Stimulated activated naive B cell treated with anti-CD40 and anti-IgM and Interleukin-4, amounts not matched to agents 10 μg/mL and 1 μg/mL and 100 μg/mL, for 72 hours (primary cell): ENCODE data around the gene SLF1.
"Not testable (repeated sequence)": the region's sequence is repeated elsewhere in the genome, so short reads cannot be mapped to it uniquely, and the experiment has no call there.

Experiments used
- ATAC-seq, 2 donors: fragments of 150-1000 bp; cut with Tn5 transposase; replicated peaks; 2 replicates each; pipeline ENCODE4 v1.10.0; 2021; ENCODE audit warnings: moderate library complexity in 1 of 2
- DNase-seq: peaks from one replicate; pipeline ENCODE4 v3.0.0; 2021
- H3K27ac Mint-ChIP-seq: one replicate; pipeline ENCODE4 v1.8.0; 2022; ENCODE audit warnings: mild to moderate bottlenecking, mixed read lengths
- H3K27me3 Mint-ChIP-seq, 2 donors: one replicate each; pipeline ENCODE4 v1.8.0; 2022; ENCODE audit warnings: mixed read lengths in 2 of 2
- H3K36me3 Mint-ChIP-seq, 2 donors: one replicate each; pipeline ENCODE4 v1.8.0; 2022; ENCODE audit warnings: mixed read lengths in 2 of 2, mild to moderate bottlenecking in 1 of 2
- H3K4me1 Mint-ChIP-seq, 2 donors: one replicate each; pipeline ENCODE4 v1.8.0; 2022; ENCODE audit warnings: mixed read lengths in 2 of 2, mild to moderate bottlenecking in 1 of 2
- H3K4me3 Mint-ChIP-seq, 2 donors: one replicate each; pipeline ENCODE4 v1.8.0; 2022; ENCODE audit warnings: mild to moderate bottlenecking in 2 of 2, mixed read lengths in 2 of 2, moderate library complexity in 1 of 2
- H3K9me3 Mint-ChIP-seq, 2 donors: one replicate each; pipeline ENCODE4 v1.8.0; 2022; ENCODE audit warnings: mixed read lengths in 2 of 2, mild to moderate bottlenecking in 1 of 2

Gene SLF1

DNA sequence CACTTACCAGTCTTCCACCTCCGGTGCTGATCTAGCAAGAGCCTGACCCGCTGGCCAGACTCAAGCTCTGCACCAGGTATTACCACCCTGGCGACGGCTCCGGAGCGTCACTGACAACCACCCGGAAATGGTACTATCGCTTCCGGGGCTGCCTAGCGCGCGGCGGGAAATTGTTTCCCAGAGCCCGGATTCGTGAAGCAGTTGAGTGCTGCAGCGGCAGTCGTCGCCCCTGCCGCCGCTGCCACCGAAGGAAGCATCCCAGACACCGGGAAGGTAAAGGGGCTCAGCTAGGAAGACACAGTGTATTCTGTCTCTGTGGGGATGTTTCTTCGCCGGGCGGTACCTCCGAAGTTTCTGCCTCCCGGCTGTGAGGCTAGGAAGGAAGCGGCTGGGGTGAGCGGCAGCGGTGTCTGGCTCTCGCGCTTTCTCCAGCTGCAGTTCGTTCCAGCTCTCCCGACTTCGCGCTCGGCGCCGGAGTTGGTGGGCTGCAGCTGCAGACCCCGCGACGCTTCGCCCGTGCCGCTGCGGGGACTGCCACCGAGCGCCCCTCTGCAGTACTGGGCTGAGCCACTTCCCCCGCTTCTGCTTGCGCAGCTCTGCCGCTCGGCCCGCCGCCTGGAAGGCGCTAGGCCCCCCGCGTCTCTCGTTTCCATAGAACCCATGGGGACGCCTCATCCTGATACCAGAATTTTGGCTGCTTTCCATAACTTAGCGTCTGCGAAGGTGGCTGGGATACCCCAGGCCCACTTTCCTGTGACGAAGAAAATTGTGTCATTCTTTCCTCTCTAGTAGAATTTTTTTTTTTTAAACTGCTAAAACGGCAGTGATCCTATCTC lies at the start of gene SLF1, which contains the start of gene KIAA0825:
TSS of gene SLF1 (plus strand) at position 177 of the 836 bp plus-strand sequence. CDS start 10,142 bp downstream, outside the sequence.
TSS of gene KIAA0825 (minus strand) at position 112 of the 836 bp plus-strand sequence. CDS start 81,478 bp downstream, outside the sequence.
- H3K36me3 Mint-ChIP-seq = peaks cover 0 to 1% of the 10 kb centered on the region in 2 donors
- peak within 1 kb of the TSS; percentile 94 to 97 for H3K4me3 Mint-ChIP-seq
- peak; percentile 85 for DNase-seq
- H3K9me3 Mint-ChIP-seq = no peaks in the 10 kb centered on the region
- ATAC-seq = peak; percentile 97
- peaks cover 13 to 28% of the 10 kb centered on the region in 2 donors for H3K4me1 Mint-ChIP-seq
- peak within 1 kb of the TSS; percentile 90 for H3K27ac Mint-ChIP-seq
- H3K27me3 Mint-ChIP-seq = no peaks in the 10 kb centered on the region

DNA sequence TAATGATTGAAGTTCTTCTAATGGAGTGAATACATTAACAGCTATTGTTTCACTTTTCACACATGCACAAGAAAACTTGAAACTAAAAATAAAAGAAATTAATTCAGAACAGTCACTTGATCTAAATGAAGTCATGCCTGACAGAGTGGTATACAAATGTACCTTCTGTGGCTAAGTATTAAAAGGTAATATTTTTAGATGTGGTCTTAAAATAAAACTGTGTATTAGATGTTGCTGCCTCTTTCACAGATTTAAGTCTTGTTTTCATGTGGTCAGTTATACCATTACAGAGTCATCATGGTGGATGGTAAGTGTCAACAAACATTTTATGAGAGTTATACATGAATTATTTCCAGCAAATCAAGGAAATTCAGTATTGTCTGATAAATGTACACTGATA lies 47.1 kb upstream of the SLF1 start:
- H3K4me3 Mint-ChIP-seq = no peak overlapping the region
- H3K27ac Mint-ChIP-seq = no peak overlapping the region
- H3K4me1 Mint-ChIP-seq = no peaks in the 10 kb centered on the region
- H3K27me3 Mint-ChIP-seq = no peaks in the 10 kb centered on the region
- DNase-seq = no peak
- H3K36me3 Mint-ChIP-seq = no peaks in the 10 kb centered on the region
- H3K9me3 Mint-ChIP-seq = no peaks in the 10 kb centered on the region
- no peak for ATAC-seq

DNA sequence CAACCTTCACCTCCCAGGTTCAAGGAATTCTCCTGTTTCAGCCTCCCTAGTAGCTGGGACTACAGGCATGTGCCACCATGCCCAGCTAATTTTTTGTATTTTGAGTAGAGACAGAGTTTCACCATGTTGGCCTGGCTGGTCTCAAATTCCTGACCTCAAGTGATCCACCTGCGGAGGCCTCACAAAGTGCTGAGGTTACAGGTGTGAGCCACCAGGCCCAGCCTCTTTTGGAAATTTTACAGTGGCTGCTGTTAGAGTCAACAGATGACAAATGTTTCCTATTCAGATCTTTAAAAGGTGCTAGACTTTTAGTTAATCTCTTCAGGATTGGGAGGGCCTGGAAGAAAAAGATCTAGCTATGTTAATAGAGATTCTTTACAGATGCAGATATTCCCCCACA lies 45.1 kb upstream of the SLF1 start:
- H3K9me3 Mint-ChIP-seq, DNase-seq, ATAC-seq, H3K36me3 Mint-ChIP-seq, H3K4me3 Mint-ChIP-seq, H3K4me1 Mint-ChIP-seq, H3K27me3 Mint-ChIP-seq, H3K27ac Mint-ChIP-seq: not testable (repeated sequence)

DNA sequence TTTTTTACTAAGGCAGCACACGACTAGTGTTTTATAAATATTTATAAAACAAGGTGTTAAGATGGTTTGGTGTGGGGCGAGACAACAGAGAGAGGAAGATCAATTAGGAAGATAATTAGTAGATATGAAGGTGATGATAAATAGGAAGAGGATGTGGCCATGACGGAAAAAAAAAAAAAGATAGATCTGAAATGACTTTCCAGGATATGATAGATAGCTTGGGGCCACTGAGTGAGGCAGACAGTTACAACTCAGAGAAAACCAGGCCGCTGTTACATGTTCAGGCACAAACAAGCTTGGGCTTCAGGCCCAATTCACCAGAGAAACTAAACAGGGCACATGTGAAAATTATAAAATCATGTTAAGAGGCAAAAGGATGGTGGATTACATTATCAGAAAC lies 43.3 kb upstream of the SLF1 start:
- DNase-seq = no peak
- Mint-ChIP-seq H3K9me3 (no peaks in the 10 kb centered on the region), H3K27ac (no peak overlapping the region), H3K4me1 (peaks cover 4 to 13% of the 10 kb centered on the region in 2 donors), H3K4me3 (no peak overlapping the region), H3K36me3 (no peaks in the 10 kb centered on the region), H3K27me3 (no peaks in the 10 kb centered on the region)
- no peak for ATAC-seq

DNA sequence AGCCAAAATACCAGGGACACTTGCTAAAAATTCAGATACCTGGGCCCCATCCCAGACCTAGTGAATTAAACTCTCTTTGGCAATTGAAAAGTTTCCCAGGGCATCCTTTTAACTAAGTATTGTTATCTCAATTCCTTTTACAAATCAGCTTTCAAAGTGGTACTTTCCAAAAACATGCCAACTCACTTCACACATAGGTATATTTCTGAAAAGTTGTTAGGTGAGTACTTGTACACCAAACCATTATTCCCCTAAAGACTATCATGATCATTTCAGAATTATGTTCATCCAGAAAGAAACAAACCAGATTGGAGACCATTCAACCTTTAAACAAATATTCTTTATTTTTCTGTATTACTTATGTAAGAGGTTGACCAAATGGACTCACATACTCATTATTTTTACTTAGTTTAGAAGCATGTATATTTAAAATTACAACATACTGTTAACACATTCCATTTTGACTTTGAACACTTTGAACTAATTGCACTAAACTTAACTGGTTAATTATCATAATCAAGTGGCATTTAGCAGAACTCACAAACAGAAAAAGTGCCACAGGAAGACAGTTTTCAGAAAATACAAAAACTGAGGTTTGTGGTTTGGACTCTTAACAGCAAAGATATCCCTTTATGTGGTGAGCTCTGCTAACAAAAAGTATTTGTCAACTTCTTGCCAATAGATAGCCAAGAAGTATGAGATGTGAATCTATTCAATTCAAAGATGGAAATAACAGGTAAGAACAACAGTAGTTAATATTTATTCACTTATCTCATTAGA lies 40.8 kb upstream of the SLF1 start:
- H3K36me3 Mint-ChIP-seq = no peaks in the 10 kb centered on the region
- no peaks in the 10 kb centered on the region for H3K27me3 Mint-ChIP-seq
- ATAC-seq (peak in 1 of 2 donors; percentile 39), DNase-seq (no peak)
- no peak overlapping the region for H3K27ac Mint-ChIP-seq
- peaks cover 4 to 13% of the 10 kb centered on the region in 2 donors for H3K4me1 Mint-ChIP-seq
- H3K4me3 Mint-ChIP-seq = no peak overlapping the region
- no peaks in the 10 kb centered on the region for H3K9me3 Mint-ChIP-seq

DNA sequence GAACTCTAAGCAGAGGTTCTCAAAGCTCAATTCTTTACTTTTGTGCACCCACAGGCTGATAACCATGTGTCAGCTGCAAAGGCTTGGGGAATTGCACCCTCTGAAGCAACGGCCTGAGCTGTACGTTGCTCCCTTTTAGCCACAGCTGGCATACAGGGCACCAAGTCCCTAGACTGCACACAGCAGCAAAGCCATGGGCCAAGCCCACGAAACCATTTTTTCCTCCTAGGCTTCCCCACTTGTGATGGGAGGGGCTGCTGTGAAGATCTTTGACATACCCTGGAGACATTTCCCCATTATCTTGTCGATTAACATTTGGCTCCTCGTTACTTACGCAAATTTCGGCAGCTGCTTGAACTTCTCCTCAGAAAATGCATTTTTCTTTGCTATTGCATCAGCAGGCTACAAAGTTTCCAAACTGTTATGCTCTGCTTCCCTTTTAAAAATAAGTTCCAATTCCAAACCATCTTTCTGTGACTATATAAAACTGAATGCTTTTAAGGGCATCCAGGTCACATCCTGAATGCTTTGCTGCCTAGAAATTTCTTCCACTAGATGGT lies 23.1 kb upstream of the SLF1 start:
- Mint-ChIP-seq H3K27ac (no peak overlapping the region), H3K36me3 (peaks cover 0 to 15% of the 10 kb centered on the region in 2 donors), H3K27me3 (no peaks in the 10 kb centered on the region), H3K4me3 (no peak overlapping the region), H3K4me1 (no peaks in the 10 kb centered on the region), H3K9me3 (peaks cover 0 to 5% of the 10 kb centered on the region in 2 donors)
- DNase-seq = no peak
- ATAC-seq = no peak

GRCh38 chr5:94613583-94613982 lies 4.9 kb upstream of the SLF1 start:
- H3K9me3 Mint-ChIP-seq = no peaks in the 10 kb centered on the region
- H3K4me3 Mint-ChIP-seq = no peak overlapping the region
- no peaks in the 10 kb centered on the region for H3K27me3 Mint-ChIP-seq
- ATAC-seq = no peak
- peaks cover 0 to 1% of the 10 kb centered on the region in 2 donors for H3K36me3 Mint-ChIP-seq
- peaks cover 5 to 8% of the 10 kb centered on the region in 2 donors for H3K4me1 Mint-ChIP-seq
- no peak overlapping the region for H3K27ac Mint-ChIP-seq
- DNase-seq = no peak

DNA sequence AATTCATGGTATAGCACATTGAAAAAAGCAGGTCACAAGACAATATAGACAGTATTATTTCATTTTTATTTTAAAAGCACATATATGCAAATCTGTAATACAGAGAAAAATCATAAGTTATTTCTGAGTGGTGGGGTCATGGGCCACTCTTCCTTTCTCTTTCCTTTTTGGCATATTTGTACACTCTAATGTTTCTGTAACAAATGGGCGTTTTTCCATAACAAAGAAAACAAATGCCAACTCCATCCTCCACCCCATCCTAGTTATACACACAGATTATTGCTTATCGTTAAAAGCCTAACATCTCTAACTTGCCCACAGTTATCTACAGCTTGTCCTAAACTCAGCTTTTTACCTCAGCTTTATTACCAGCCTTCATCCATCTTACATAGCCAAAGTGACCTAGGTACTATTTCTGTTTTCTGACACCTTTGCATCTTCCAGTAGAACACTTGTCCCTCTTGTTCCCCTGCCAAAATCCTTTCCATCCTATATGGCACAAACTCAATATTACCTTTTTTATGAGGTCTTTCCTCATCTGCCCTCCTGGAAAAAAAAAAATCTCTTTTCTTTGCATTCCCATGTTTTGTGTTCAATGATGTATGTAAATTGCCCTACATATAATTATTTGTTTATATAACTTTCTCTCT lies 4.2 kb upstream of the SLF1 start:
- Mint-ChIP-seq H3K9me3 (no peaks in the 10 kb centered on the region), H3K27me3 (no peaks in the 10 kb centered on the region), H3K4me3 (no peak overlapping the region), H3K27ac (no peak overlapping the region), H3K4me1 (peaks cover 6 to 14% of the 10 kb centered on the region in 2 donors), H3K36me3 (peaks cover 0 to 1% of the 10 kb centered on the region in 2 donors)
- ATAC-seq (no peak), DNase-seq (no peak)

DNA sequence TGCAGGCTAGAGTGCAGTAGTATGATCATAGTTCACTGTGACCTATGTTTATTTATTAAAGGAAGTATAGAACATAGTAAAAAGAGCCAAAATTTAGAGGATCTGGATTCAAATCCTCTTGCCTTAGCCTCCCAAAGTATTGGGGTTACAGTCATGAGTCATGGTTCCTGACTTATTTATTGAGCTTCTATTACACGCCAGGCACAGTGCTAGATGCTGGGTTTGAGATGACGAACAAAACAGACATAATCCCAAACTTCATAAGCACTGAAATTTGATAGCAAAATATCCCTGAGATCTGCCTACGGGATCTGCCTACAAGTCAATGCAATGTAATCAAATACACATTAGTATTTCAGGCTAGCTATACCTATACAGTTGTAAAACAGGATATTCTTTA lies 2.6 kb upstream of the SLF1 start:
- no peak overlapping the region for H3K4me3 Mint-ChIP-seq
- H3K27ac Mint-ChIP-seq = no peak overlapping the region

GRCh38 chr5:94618029-94618492 lies 408 bp upstream of the SLF1 start:
- ATAC-seq = peak; percentile 38 to 41
- Mint-ChIP-seq H3K27me3 (no peaks in the 10 kb centered on the region), H3K4me1 (peaks cover 13 to 27% of the 10 kb centered on the region in 2 donors), H3K4me3 (peak overlapping the region; percentile 94 to 97), H3K36me3 (peaks cover 0 to 1% of the 10 kb centered on the region in 2 donors), H3K27ac (peak overlapping the region; percentile 90), H3K9me3 (no peaks in the 10 kb centered on the region)
- DNase-seq = no peak

More for the DNA sequence above, 2.6 kb upstream of the SLF1 start:
- Mint-ChIP-seq H3K4me1 (peaks cover 9 to 21% of the 10 kb centered on the region in 2 donors), H3K36me3 (peaks cover 0 to 1% of the 10 kb centered on the region in 2 donors), H3K9me3 (no peaks in the 10 kb centered on the region), H3K27me3 (no peaks in the 10 kb centered on the region)
- no peak for ATAC-seq
- no peak for DNase-seq

GRCh38 chr5:94620256-94620655 lies 1.8 kb downstream of the SLF1 start:
- Mint-ChIP-seq H3K4me1 (peaks cover 12 to 28% of the 10 kb centered on the region in 2 donors), H3K9me3 (no peaks in the 10 kb centered on the region), H3K36me3 (peaks cover 0 to 1% of the 10 kb centered on the region in 2 donors), H3K27ac (no peak overlapping the region), H3K4me3 (peak overlapping the region in 1 of 2 donors; percentile 74), H3K27me3 (no peaks in the 10 kb centered on the region)
- ATAC-seq (no peak), DNase-seq (no peak)

- peaks cover 0 to 1% of the 10 kb centered on the region in 2 donors for H3K36me3 Mint-ChIP-seq
- no peaks in the 10 kb centered on the region for H3K9me3 Mint-ChIP-seq
- H3K4me1 Mint-ChIP-seq = peaks cover 12 to 28% of the 10 kb centered on the region in 2 donors
- DNase-seq = no peak
- no peak overlapping the region for H3K27ac Mint-ChIP-seq
- no peak overlapping the region for H3K4me3 Mint-ChIP-seq
- no peaks in the 10 kb centered on the region for H3K27me3 Mint-ChIP-seq
- ATAC-seq = no peak
Measured at GRCh38 chr5:94621763-94622162, 3.3 kb downstream of the SLF1 start.

DNA sequence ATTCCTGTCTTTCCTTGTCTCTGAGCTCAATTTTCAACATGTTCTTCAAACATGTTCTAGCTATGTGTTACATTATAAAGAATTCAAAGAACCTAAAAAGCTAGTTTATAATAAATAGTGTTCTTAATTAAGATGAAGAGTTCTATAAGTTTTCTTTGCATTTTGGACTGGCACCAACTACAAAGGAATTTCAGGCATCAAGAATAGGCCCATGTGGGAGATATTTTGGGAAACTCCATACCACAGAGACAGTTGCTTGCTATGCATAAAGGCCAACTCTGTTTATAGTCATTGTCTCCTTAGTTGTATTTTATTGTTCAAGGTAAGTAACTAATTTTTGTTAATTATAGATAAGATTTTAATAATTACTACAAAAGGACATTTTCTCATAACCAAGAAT lies 4.5 kb downstream of the SLF1 start:
- Mint-ChIP-seq H3K27me3 (no peaks in the 10 kb centered on the region), H3K36me3 (peaks cover 0 to 1% of the 10 kb centered on the region in 2 donors), H3K9me3 (no peaks in the 10 kb centered on the region), H3K4me1 (peaks cover 9 to 19% of the 10 kb centered on the region in 2 donors), H3K4me3 (no peak overlapping the region), H3K27ac (no peak overlapping the region)
- ATAC-seq = no peak
- no peak for DNase-seq

- Mint-ChIP-seq H3K36me3 (peaks cover 0 to under 1% of the 10 kb centered on the region in 2 donors), H3K4me1 (peaks cover 9 to 18% of the 10 kb centered on the region in 2 donors), H3K27me3 (no peaks in the 10 kb centered on the region), H3K27ac (no peak overlapping the region), H3K9me3 (no peaks in the 10 kb centered on the region), H3K4me3 (no peak overlapping the region)
- no peak for DNase-seq
- no peak for ATAC-seq
Measured at GRCh38 chr5:94623877-94624276, 5.4 kb downstream of the SLF1 start.
